ENCODE data around the gene RNF145. TPM values are rescaled to one million over a fixed set of nuclear protein-coding genes. Genes with fewer than 3 reads are reported as not detected.

Gene RNF145
- total and polyA plus RNA-seq, 8 donors: 7.0 to 96.9 (median 45.8) TPM

DNA sequence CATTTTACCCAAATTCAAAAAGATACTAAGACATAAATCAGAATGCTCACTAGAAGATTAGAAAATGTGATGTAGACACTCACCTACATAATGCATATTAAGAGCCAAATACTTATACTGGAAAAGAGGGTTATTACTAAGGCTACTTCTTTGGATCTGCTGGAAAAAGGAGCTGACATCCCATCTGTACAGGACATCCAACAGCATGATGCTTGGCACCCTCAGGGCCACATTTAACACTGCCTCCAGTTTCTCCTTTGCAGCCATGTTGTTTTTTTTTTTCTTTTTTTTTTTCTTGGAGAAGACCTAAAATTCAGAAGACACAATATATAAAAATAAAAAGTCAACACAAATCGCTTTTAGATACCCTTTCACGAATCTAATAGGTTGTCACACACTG lies 6.0 kb downstream of the RNF145 start:
- Histone ChIP-seq H3K36me3 (peaks cover 0 to 17% (median 8%) of the 10 kb centered on the region in 4 donors), H3K9me3 (no peaks in the 10 kb centered on the region), H3K27ac (no peak overlapping the region), H3K27me3 (no peaks in the 10 kb centered on the region), H3K4me1 (peaks cover 20 to 81% (median 49%) of the 10 kb centered on the region in 4 donors), H3K4me3 (no peak overlapping the region)
- TF ChIP-seq, protein P1, sequence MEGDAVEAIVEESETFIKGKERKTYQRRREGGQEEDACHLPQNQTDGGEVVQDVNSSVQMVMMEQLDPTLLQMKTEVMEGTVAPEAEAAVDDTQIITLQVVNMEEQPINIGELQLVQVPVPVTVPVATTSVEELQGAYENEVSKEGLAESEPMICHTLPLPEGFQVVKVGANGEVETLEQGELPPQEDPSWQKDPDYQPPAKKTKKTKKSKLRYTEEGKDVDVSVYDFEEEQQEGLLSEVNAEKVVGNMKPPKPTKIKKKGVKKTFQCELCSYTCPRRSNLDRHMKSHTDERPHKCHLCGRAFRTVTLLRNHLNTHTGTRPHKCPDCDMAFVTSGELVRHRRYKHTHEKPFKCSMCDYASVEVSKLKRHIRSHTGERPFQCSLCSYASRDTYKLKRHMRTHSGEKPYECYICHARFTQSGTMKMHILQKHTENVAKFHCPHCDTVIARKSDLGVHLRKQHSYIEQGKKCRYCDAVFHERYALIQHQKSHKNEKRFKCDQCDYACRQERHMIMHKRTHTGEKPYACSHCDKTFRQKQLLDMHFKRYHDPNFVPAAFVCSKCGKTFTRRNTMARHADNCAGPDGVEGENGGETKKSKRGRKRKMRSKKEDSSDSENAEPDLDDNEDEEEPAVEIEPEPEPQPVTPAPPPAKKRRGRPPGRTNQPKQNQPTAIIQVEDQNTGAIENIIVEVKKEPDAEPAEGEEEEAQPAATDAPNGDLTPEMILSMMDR (IDR thresholded peaks at IDR 0.05): no peak
- no peak for DNase-seq
- WGBS, 5 donors: 62 to 84% (median 73%) methylated on average over 2 of the region's 2 CpGs
- intact Hi-C loops (cut with DNase I; ENCODE audit: low total_unique reads): no loop called here

DNA sequence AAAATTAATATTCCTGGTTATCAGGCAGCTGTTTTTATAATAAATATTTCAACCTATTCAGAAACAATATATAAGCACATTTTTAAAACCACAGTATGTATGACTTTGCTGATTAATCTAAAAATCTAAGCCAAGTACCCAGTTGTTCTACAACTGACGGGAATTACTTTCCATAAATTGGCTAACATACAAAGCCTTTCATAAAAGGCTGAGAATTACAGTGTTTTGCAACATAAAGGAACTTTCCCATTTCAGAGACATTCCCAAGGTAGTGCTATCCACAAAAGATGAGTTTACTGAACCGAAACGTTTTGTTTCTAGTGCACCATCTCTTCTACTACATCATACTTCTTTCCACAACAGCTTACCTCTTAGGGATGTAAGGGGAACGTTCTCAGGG lies 7.2 kb downstream of the RNF145 start:
- H3K27ac ChIP-seq: no peak overlapping the region
- no peak for DNase-seq
- H3K4me3 ChIP-seq: no peak overlapping the region
- peaks cover 25 to 88% (median 47%) of the 10 kb centered on the region in 4 donors for H3K4me1 ChIP-seq
- intact Hi-C loops (cut with DNase I; ENCODE audit: low total_unique reads): no loop called here
- H3K9me3 ChIP-seq: no peaks in the 10 kb centered on the region
- peaks cover 0 to 26% (median 16%) of the 10 kb centered on the region in 4 donors for H3K36me3 ChIP-seq
- H3K27me3 ChIP-seq: no peaks in the 10 kb centered on the region
- TF ChIP-seq, protein P1 (IDR thresholded peaks at IDR 0.05): no peak
- no peak for TF ChIP-seq POLR2AphosphoS5 (IDR thresholded peaks at IDR 0.05)
- WGBS, 5 donors: 71 to 82% (median 78%) methylated on average over 4 of the region's 4 CpGs

DNA sequence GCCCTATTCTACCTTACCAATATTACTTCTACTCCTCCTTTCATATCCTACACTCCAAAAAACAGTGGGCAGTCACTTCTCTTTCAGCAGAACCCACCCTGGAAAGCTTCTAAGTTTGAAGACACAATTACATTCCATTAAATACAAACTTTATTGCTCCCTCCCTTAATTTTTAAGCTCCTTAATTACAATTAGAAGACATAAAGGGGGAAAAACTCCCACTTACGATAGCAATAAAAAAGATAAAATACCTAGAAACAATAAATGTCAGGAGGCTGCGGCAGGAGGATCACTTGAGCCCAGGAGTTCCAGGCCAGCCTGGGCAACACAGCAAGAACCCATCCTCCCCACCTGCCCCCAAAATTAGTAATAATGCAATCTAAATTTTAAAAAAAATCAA lies 9.6 kb downstream of the RNF145 start:
- H3K9me3 ChIP-seq: no peaks in the 10 kb centered on the region
- intact Hi-C loops (cut with DNase I; ENCODE audit: low total_unique reads): no loop called here
- DNase-seq: no peak
- H3K4me1 ChIP-seq: peaks cover 14 to 70% (median 26%) of the 10 kb centered on the region in 4 donors
- H3K27ac ChIP-seq: no peak overlapping the region
- whole genome bisulfite sequencing, 5 donors: 87 to 99% (median 95%) methylated on average over 2 of the region's 2 CpGs
- H3K4me3 ChIP-seq: no peak overlapping the region
- no peaks in the 10 kb centered on the region for H3K27me3 ChIP-seq
- TF ChIP-seq EP300 (IDR thresholded peaks at IDR 0.05) (no peak), POLR2AphosphoS5 (IDR thresholded peaks at IDR 0.05) (no peak)
- H3K36me3 ChIP-seq: peaks cover 0 to 37% (median 20%) of the 10 kb centered on the region in 4 donors

DNA sequence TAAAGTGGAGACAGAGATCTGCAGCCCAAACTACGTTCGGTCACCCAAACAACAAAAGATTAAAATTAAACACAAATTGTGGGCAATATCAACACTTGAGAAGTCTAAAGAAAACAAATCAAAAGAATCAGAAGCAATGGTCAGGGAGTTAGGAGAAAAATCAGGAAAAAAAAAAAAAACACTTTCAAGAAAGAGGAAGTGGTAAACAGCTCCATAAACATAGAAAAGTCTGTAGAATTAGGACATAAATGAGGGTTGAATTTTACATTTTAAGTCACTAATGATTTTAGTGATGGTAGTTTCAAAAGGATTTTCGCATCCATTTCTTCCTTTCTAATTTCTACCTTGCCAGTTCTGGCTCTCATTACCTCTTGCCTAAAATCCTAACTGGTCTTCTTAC lies 10.1 kb downstream of the RNF145 start:
- peaks cover 9 to 64% (median 21%) of the 10 kb centered on the region in 4 donors for H3K4me1 ChIP-seq
- TF ChIP-seq POLR2A (IDR thresholded peaks at IDR 0.05) (no peak), POLR2AphosphoS5 (IDR thresholded peaks at IDR 0.05) (no peak), EP300 (IDR thresholded peaks at IDR 0.05) (no peak)
- TF ChIP-seq, protein P1 (IDR thresholded peaks at IDR 0.05): no peak
- peaks cover 3 to 42% (median 25%) of the 10 kb centered on the region in 4 donors for H3K36me3 ChIP-seq
- DNase-seq: no peak
- H3K4me3 ChIP-seq: no peak overlapping the region
- H3K9me3 ChIP-seq: no peaks in the 10 kb centered on the region
- intact Hi-C loops (cut with DNase I; ENCODE audit: low total_unique reads): no loop called here
- H3K27ac ChIP-seq: no peak overlapping the region
- WGBS, 5 donors: 82 to 92% (median 87%) methylated on average over 3 of the region's 3 CpGs
- no peaks in the 10 kb centered on the region for H3K27me3 ChIP-seq

DNA sequence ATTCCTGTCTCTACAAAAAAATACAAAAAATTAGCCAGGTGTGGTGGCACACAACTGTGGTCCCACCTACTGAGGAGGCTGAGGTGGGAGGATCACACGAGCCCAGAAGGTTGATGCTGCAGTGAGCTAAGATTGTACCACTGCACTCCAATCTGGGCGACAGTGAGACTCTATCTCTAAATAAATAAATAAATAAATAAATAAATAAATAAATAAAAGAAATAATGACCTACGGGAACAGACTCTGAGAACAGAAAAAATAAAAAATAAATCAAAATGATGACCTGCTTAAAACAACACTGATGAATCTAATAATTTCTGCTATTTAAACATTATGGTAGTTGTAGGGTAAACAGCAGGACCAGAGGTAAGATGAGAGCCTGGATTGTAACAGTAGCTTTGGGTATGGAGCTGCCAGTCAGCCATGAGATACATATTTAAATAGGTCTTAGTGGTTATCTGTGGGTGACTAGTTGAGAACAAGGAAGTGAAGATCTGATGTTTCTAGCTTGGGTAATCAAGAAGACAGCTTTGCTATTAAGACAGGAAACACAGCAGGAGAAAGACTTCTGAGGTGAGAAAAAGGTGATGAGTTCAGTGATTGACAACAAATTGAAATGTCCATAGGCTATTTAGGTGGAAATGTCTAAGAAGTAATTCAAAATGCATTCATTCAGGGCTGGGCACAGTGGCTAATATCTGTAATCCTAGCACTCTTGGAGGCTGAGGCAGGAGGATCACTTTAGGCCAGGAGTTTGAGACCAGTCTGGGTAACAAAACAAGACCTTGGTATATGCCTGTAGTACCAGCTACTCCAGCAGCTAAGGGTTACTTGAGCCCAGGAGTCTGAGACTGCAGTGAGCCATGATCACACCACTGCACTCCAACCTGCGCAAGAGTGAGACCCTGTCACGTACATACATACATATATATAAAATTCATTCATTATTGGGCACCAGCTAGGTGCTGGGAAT lies 11.0 kb downstream of the RNF145 start:
- Histone ChIP-seq H3K27ac (peak overlapping the region in 1 of 5 donors; percentile 14), H3K4me1 (peaks cover 5 to 56% (median 15%) of the 10 kb centered on the region in 4 donors), H3K9me3 (no peaks in the 10 kb centered on the region), H3K27me3 (no peaks in the 10 kb centered on the region), H3K4me3 (no peak overlapping the region), H3K36me3 (peaks cover 10 to 51% (median 33%) of the 10 kb centered on the region in 4 donors)
- peak in 1 of 2 donors; percentile 15 for DNase-seq
- intact Hi-C loops (cut with DNase I; ENCODE audit: low total_unique reads): no loop called here
- TF ChIP-seq EP300 (IDR thresholded peaks at IDR 0.05) (no peak), POLR2A (IDR thresholded peaks at IDR 0.05) (no peak), POLR2AphosphoS5 (IDR thresholded peaks at IDR 0.05) (no peak)
- TF ChIP-seq, protein P1 (IDR thresholded peaks at IDR 0.05): no peak
- 94 to 100% (median 96%) methylated on average over 5 of the region's 5 CpGs for WGBS, 5 donors
